ENCODE results near the gene RPS14. TPM values are rescaled to one million over a fixed set of nuclear protein-coding genes. Genes with fewer than 3 reads are reported as not detected.

Gene RPS14
- total and polyA plus RNA-seq, 2 of the 8 experiments (the other 6 are each of a cell fraction or from before 2014, with no cell fraction given) = 2,548 to 6,423 TPM

- no peak overlapping the region for H4K91ac ChIP-seq (replicated peaks; ENCODE audit: insufficient read length, low read length)
- peaks cover 21 to 39% (median 34%) of the 10 kb centered on the region in 4 experiments for H3K4me1 ChIP-seq (replicated peaks in 1 of 4; ENCODE audit: control insufficient read depth in 3 of 4, insufficient read depth in 4 of 4, low read length in 3 of 4)
- H2BK20ac ChIP-seq (ENCODE audit: low read length) = no peak overlapping the region
- no peak overlapping the region for H3K4ac ChIP-seq (replicated peaks; ENCODE audit: insufficient read length, low read depth, low read length)
- H4K20me1 ChIP-seq (replicated peaks in 1 of 2; ENCODE audit: control insufficient read depth in 1 of 2, insufficient read depth in 2 of 2, low read length in 2 of 2) = peaks cover 10 to 27% of the 10 kb centered on the region in 2 experiments
- H2AFZ ChIP-seq (ENCODE audit: low read length) = no peak overlapping the region
- 0 out of 2 replicates have a peak overlapping the region, but pooled peaks have one; percentile 4 for H2AK5ac ChIP-seq (ENCODE audit: low read depth, low read length)
- H3K9me3 ChIP-seq (ENCODE audit: insufficient read depth in 2 of 2, low read depth in 1 of 2, low read length in 1 of 2) = no peaks in the 10 kb centered on the region
- H3K27ac ChIP-seq (ENCODE audit: low read depth, low read length) = no peak overlapping the region
- H4K8ac ChIP-seq (ENCODE audit: extremely low read depth, insufficient read depth, low read length) = no peak overlapping the region
- no peak overlapping the region for H3K56ac ChIP-seq (replicated peaks; ENCODE audit: insufficient read length, low read depth, low read length)
- H3K14ac ChIP-seq (ENCODE audit: insufficient read length) = no peak overlapping the region
- POLR2A ChIA-PET (ENCODE audit: partially characterized antibody) = interaction anchor here (0.8 to 12.0 kb wide), 10 partner anchors 7 to 93 kb away, joined by 3 to 122 read pairs (median 8); partner anchors contain the start of genes NDST1 and RPS14
- no peaks in the 10 kb centered on the region; the same call in 1 of the 2 replicates for H3K23me2 ChIP-seq (ENCODE audit: low read depth, low read length)
- H3K9ac ChIP-seq (replicated peaks in 1 of 4; ENCODE audit: extremely low read depth in 1 of 4, low read depth in 3 of 4, low read length in 3 of 4) = no peak overlapping the region; a peak in 1 of 7 replicates
- CTCF ChIA-PET (ENCODE audit: partially characterized antibody) = interaction anchor here (0.8 to 32.0 kb wide), 14 partner anchors 2 to 89 kb away, joined by 3 to 571 read pairs (median 8); partner anchors contain the start of gene NDST1
- H3K27me3 ChIP-seq (replicated peaks in 1 of 4; ENCODE audit: control insufficient read depth in 3 of 4, extremely low read depth in 1 of 4, insufficient read depth in 3 of 4, low read length in 3 of 4) = no peaks in the 10 kb centered on the region
- peaks cover 30% of the 10 kb centered on the region for H3K79me1 ChIP-seq (ENCODE audit: low read depth, low read length)
- H4K5ac ChIP-seq (ENCODE audit: insufficient read length, low read depth, low read length) = no peak overlapping the region
- H3K36me3 ChIP-seq (ENCODE audit: control insufficient read depth in 2 of 4, insufficient read depth in 4 of 4, low read length in 3 of 4) = peaks cover 0 to 4% (median 0%) of the 10 kb centered on the region in 4 experiments; a peak in 1 of 8 replicates
- H2BK12ac ChIP-seq (ENCODE audit: low read depth, low read length) = no peak overlapping the region
- peak overlapping the region; percentile 14 to 21; a peak in 1 of 4 replicates for H3K4me2 ChIP-seq (ENCODE audit: insufficient read depth in 1 of 2, low read depth in 2 of 2, low read length in 2 of 2)
- H3K79me2 ChIP-seq (ENCODE audit: control insufficient read depth in 1 of 2, insufficient read depth in 2 of 2, low read length in 2 of 2) = peaks cover 24 to 74% of the 10 kb centered on the region in 2 experiments
- FAIRE-seq (no peak), DNase-seq (ENCODE audit: low read depth in 1 of 2, low spot score in 2 of 2) (no peak)
- no peak overlapping the region for H3K18ac ChIP-seq (ENCODE audit: extremely low read depth, low read length)
- H3K4me3 ChIP-seq (ENCODE audit: extremely low read depth in 1 of 4, insufficient read depth in 2 of 4, low read depth in 3 of 4, low read length in 4 of 4) = no peak overlapping the region
- no peak overlapping the region for H2BK15ac ChIP-seq (ENCODE audit: low read length)
- H2BK5ac ChIP-seq (ENCODE audit: low read depth, low read length) = 0 out of 2 replicates have a peak overlapping the region, but pooled peaks have one; percentile 52
- WGBS, 2 experiments (ENCODE audit: extremely low coverage in 1 of 2, insufficient coverage in 1 of 2, insufficient read length in 1 of 2, insufficient replicate concordance in 2 of 2, low coverage in 1 of 2, low lambda C conversion rate in 2 of 2, missing lambda C conversion rate in 1 of 2) = 32% methylated on average over 1 of the region's 1 CpG; no CpG with 5 or more reads in 1 of the 2 experiments
- H3K23ac ChIP-seq (ENCODE audit: insufficient read length) = no peak overlapping the region
- no peak overlapping the region for H2BK120ac ChIP-seq (replicated peaks; ENCODE audit: low read depth, low read length)
- TF ChIP-seq GABPA (IDR thresholded peaks at IDR 0.05; ENCODE audit: borderline replicate concordance, insufficient read depth, low read length) (no peak), CBX5 (IDR thresholded peaks at IDR 0.05; ENCODE audit: low read depth, low read length) (no peak), HDAC6 (IDR thresholded peaks at IDR 0.05; ENCODE audit: low read depth, low read length) (no peak), SIRT6 (IDR thresholded peaks at IDR 0.05; ENCODE audit: low read length) (no peak), MAFK (IDR thresholded peaks at IDR 0.05; ENCODE audit: low read depth, low read length) (no peak), POLR2A (IDR thresholded peaks at IDR 0.05; ENCODE audit: control extremely low read depth in 1 of 2, low read depth in 2 of 2, low read length in 2 of 2) (no peak), SRF (IDR thresholded peaks at IDR 0.05; ENCODE audit: low read depth, low read length) (no peak), EGR1 (IDR thresholded peaks at IDR 0.05; ENCODE audit: borderline replicate concordance, low read depth, low read length) (no peak), FOSL1 (IDR thresholded peaks at IDR 0.05; ENCODE audit: insufficient read depth, low read depth, low read length) (no peak), MAX (IDR thresholded peaks at IDR 0.05) (no peak), SUZ12 (IDR thresholded peaks at IDR 0.05; ENCODE audit: low read length) (no peak), CBX8 (IDR thresholded peaks at IDR 0.05; ENCODE audit: borderline replicate concordance, low read depth, low read length) (no peak), SP1 (IDR thresholded peaks at IDR 0.05; ENCODE audit: low read depth, low read length) (no peak), GTF2F1 (IDR thresholded peaks at IDR 0.05; ENCODE audit: borderline replicate concordance, low read depth, low read length) (no peak), RXRA (IDR thresholded peaks at IDR 0.05; ENCODE audit: insufficient read depth, low read depth, low read length) (no peak)
Observed at GRCh38 chr5:150490754-150491153, 41.2 kb upstream of the RPS14 start.
